ENCODE data around the gene ARMC5. TPM values are rescaled to one million over a fixed set of nuclear protein-coding genes. Genes with fewer than 3 reads are reported as not detected.

The ARMC5 gene
- total RNA-seq, 4 donors from 2014 or later: 9.7 to 24.3 (median 17.9) TPM

DNA sequence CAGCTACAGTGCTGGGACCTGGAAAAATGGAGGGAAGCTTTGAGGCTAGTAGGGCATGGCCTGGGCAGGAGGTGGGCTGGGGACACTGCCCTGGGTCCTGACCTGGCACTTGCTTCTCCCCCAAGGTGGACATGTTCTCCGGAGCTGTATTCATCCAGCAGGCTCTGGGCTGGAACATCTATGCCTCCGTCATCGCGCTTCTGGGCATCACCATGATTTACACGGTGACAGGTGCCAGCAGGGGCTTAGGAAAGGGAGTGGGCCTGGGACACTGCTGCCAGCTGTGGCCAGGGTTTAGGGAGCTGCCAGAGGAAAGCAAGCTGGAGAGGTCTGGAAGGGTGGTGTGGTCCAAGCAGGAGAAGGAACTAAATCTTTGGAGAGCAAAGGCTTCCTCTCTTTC lies 26.7 kb downstream of the ARMC5 start:
- no peak for TF ChIP-seq EP300 (IDR thresholded peaks at IDR 0.05)
- TF ChIP-seq POLR2AphosphoS5 (IDR thresholded peaks at IDR 0.05): no peak
- no peak overlapping the region for H3K27ac ChIP-seq

DNA sequence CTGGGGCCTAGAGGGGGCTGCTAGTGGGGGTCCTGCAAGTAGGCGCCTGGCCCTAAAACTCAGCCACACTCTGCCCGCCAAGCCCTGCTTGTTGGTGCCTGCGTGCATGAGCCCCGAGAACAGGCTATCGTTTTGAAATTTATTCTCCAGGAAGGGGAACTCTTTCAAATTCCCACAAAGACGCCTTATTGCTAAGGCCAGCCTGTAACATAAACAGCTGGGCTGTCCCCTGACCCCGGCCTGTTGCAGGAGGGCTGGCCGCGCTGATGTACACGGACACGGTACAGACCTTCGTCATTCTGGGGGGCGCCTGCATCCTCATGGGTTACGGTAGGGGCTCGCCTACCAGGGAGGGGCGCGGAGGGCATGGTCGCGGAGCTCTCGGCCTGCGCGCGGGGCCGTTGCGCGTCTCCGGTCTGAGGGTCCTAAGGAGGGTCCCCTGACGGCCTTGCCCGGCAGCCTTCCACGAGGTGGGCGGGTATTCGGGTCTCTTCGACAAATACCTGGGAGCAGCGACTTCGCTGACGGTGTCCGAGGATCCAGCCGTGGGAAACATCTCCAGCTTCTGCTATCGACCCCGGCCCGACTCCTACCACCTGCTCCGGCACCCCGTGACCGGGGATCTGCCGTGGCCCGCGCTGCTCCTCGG lies 27.9 kb downstream of the ARMC5 start:
- Histone ChIP-seq H3K36me3 (peaks cover 17% of the 10 kb centered on the region), H3K27ac (no peak overlapping the region), H3K27me3 (peaks cover 4% of the 10 kb centered on the region), H3K9me3 (no peaks in the 10 kb centered on the region), H3K4me3 (peak overlapping the region; percentile 69), H3K4me1 (peaks cover 23% of the 10 kb centered on the region)
- DNase-seq (ENCODE audit: low spot score in 2 of 2): peak in 1 of 2 donors; percentile 82
- no peak for TF ChIP-seq POLR2AphosphoS5 (IDR thresholded peaks at IDR 0.05)
- TF ChIP-seq, protein P1, sequence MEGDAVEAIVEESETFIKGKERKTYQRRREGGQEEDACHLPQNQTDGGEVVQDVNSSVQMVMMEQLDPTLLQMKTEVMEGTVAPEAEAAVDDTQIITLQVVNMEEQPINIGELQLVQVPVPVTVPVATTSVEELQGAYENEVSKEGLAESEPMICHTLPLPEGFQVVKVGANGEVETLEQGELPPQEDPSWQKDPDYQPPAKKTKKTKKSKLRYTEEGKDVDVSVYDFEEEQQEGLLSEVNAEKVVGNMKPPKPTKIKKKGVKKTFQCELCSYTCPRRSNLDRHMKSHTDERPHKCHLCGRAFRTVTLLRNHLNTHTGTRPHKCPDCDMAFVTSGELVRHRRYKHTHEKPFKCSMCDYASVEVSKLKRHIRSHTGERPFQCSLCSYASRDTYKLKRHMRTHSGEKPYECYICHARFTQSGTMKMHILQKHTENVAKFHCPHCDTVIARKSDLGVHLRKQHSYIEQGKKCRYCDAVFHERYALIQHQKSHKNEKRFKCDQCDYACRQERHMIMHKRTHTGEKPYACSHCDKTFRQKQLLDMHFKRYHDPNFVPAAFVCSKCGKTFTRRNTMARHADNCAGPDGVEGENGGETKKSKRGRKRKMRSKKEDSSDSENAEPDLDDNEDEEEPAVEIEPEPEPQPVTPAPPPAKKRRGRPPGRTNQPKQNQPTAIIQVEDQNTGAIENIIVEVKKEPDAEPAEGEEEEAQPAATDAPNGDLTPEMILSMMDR (IDR thresholded peaks at IDR 0.05): no peak
- TF ChIP-seq EP300 (IDR thresholded peaks at IDR 0.05): no peak
- TF ChIP-seq POLR2A (IDR thresholded peaks at IDR 0.05): no peak
- 32% methylated on average over 6 of the region's 48 CpGs for WGBS

More for the DNA sequence above, 26.7 kb downstream of the ARMC5 start:
- no peaks in the 10 kb centered on the region for H3K9me3 ChIP-seq
- H3K4me1 ChIP-seq: peaks cover 23% of the 10 kb centered on the region
- no peak overlapping the region for H3K4me3 ChIP-seq
- DNase-seq (ENCODE audit: low spot score in 2 of 2): no peak
- peaks cover 4% of the 10 kb centered on the region for H3K27me3 ChIP-seq
- peaks cover 11% of the 10 kb centered on the region for H3K36me3 ChIP-seq
- 97% methylated on average over 5 of the region's 5 CpGs for WGBS

DNA sequence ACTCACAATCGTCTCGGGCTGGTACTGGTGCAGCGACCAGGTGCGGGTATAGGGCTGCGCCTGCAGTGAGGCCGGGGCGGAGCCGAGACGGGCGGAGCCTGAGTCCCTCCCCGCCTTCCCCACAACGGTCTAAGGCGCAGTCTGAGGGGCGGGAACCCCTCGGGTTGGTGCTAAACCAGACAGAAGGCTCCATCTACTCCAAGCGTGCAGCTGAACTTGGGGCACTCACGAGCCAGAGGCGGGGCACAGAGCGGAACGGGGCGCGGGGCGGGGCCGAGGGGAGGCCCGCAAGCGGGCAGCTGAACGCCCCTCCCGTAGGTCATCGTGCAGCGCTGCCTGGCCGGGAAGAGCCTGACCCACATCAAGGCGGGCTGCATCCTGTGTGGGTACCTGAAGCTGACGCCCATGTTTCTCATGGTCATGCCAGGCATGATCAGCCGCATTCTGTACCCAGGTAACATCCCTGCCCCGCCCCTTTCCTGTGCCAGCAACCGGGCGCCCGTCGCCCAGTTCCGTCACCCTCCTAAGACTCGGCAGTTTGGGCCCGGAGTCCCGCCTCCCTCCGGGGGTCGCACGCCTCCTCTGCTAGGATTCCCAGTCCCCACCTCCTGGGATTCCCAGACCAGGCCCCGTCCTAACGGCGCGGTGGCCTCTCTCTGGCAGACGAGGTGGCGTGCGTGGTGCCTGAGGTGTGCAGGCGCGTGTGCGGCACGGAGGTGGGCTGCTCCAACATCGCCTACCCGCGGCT lies 28.6 kb downstream of the ARMC5 start:
- Histone ChIP-seq H3K27me3 (peaks cover 4% of the 10 kb centered on the region), H3K4me1 (peaks cover 23% of the 10 kb centered on the region), H3K9me3 (no peaks in the 10 kb centered on the region), H3K36me3 (peaks cover 23% of the 10 kb centered on the region), H3K4me3 (peak overlapping the region; percentile 69), H3K27ac (no peak overlapping the region)
- no peak for TF ChIP-seq EP300 (IDR thresholded peaks at IDR 0.05)
- TF ChIP-seq, protein P1 (IDR thresholded peaks at IDR 0.05): no peak
- TF ChIP-seq POLR2A (IDR thresholded peaks at IDR 0.05): no peak
- no peak for TF ChIP-seq POLR2AphosphoS5 (IDR thresholded peaks at IDR 0.05)
- 1% methylated on average over 30 of the region's 60 CpGs for WGBS
- DNase-seq (ENCODE audit: low spot score in 2 of 2): peak in 1 of 2 donors; percentile 78

DNA sequence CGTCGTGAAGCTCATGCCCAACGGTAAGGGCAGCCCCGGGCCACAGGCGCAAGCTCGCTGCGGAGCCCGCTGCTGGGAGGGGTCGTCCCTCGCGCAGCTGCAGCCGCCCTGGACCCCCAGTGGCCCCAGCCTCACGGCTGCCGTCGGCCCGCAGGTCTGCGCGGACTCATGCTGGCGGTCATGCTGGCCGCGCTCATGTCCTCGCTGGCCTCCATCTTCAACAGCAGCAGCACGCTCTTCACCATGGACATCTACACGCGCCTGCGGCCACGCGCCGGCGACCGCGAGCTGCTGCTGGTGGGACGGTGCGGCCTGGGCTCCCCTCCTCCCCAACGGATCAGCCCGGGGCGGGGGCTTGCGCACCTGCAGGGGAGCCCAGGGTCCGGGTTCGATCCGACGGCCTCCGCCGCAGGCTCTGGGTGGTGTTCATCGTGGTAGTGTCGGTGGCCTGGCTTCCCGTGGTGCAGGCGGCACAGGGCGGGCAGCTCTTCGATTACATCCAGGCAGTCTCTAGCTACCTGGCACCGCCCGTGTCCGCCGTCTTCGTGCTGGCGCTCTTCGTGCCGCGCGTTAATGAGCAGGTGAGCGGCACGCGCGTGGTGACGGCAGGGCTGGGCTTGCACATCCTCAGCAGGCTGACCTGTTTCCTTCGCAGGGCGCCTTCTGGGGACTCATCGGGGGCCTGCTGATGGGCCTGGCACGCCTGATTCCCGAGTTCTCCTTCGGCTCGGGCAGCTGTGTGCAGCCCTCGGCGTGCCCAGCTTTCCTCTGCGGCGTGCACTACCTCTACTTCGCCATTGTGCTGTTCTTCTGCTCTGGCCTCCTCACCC lies 29.4 kb downstream of the ARMC5 start:
- H3K4me3 ChIP-seq: peak overlapping the region; percentile 69
- WGBS: 73% methylated on average over 13 of the region's 77 CpGs
- H3K27ac ChIP-seq: no peak overlapping the region

DNA sequence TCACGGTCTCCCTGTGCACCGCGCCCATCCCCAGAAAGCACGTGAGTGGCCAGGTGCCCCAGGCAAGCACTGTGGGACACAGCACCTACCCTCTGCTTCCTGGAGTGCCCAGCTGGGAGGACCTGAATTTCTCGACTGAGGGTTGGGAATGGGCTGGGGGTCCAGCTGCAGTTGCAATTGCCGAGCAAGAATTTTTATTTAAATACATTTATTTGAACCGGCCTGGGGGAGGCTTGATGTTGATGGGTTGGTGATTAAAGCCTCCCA lies 29.9 kb downstream of the ARMC5 start:
- peaks cover 4% of the 10 kb centered on the region for H3K27me3 ChIP-seq
- no peak overlapping the region for H3K4me3 ChIP-seq
- TF ChIP-seq EP300 (IDR thresholded peaks at IDR 0.05) (no peak), POLR2AphosphoS5 (IDR thresholded peaks at IDR 0.05) (no peak), POLR2A (IDR thresholded peaks at IDR 0.05) (no peak)
- TF ChIP-seq, protein P1 (IDR thresholded peaks at IDR 0.05): no peak
- H3K36me3 ChIP-seq: peaks cover 37% of the 10 kb centered on the region
- H3K9me3 ChIP-seq: no peaks in the 10 kb centered on the region
- 73% methylated on average over 7 of the region's 7 CpGs for WGBS
- peaks cover 23% of the 10 kb centered on the region for H3K4me1 ChIP-seq
- DNase-seq (ENCODE audit: low spot score in 2 of 2): no peak
- no peak overlapping the region for H3K27ac ChIP-seq

More for the DNA sequence above, 29.4 kb downstream of the ARMC5 start:
- no peaks in the 10 kb centered on the region for H3K9me3 ChIP-seq
- DNase-seq (ENCODE audit: low spot score in 2 of 2): peak in 1 of 2 donors; percentile 79
- peaks cover 23% of the 10 kb centered on the region for H3K4me1 ChIP-seq
- peaks cover 4% of the 10 kb centered on the region for H3K27me3 ChIP-seq
- H3K36me3 ChIP-seq: peaks cover 31% of the 10 kb centered on the region
- TF ChIP-seq POLR2A (IDR thresholded peaks at IDR 0.05) (no peak), POLR2AphosphoS5 (IDR thresholded peaks at IDR 0.05) (no peak), EP300 (IDR thresholded peaks at IDR 0.05) (no peak)
- TF ChIP-seq, protein P1 (IDR thresholded peaks at IDR 0.05): no peak
